NCI-H2196 treated with DMSO at 0.1 percent for 48 hours (cell line): ENCODE measurements around the gene INPP5K.
"Not testable (repeated sequence)": the region's sequence is repeated elsewhere in the genome, so short reads cannot be mapped to it uniquely, and the experiment has no call there.

ENCODE experiments used
- DNase-seq: peaks from one replicate; lab custom pipeline; 2025; ENCODE audit not compliant: unreplicated experiment; lab: John Stamatoyannopoulos, UW

INPP5K gene

GRCh38 chr17:1548032-1548431 is 31.6 kb upstream of the INPP5K start:
- DNase-seq, result no peak

GRCh38 chr17:1546292-1546922 is 30.0 kb upstream of the INPP5K start:
- no peak for DNase-seq

GRCh38 chr17:1545618-1546017 is 29.2 kb upstream of the INPP5K start:
- no peak for DNase-seq

- no peak for DNase-seq
Measured at GRCh38 chr17:1542316-1542715, 25.9 kb upstream of the INPP5K start.

- DNase-seq, result no peak
Measured at GRCh38 chr17:1541367-1541904, 25.0 kb upstream of the INPP5K start.

GRCh38 chr17:1539811-1540210 is 23.4 kb upstream of the INPP5K start:
- no peak for DNase-seq

- no peak for DNase-seq
Measured at GRCh38 chr17:1535737-1536136, 19.3 kb upstream of the INPP5K start.

- DNase-seq, result no peak
Measured at GRCh38 chr17:1533661-1534325, 17.4 kb upstream of the INPP5K start.

- no peak for DNase-seq
Measured at GRCh38 chr17:1532836-1533602, 16.6 kb upstream of the INPP5K start.

- DNase-seq, result no peak
Measured at GRCh38 chr17:1529863-1530262, 13.5 kb upstream of the INPP5K start.

- not testable (repeated sequence) for DNase-seq
Measured at GRCh38 chr17:1526876-1527275, 10.5 kb upstream of the INPP5K start.

GRCh38 chr17:1522626-1523025 is 6.2 kb upstream of the INPP5K start:
- no peak for DNase-seq

- DNase-seq, result no peak
Measured at GRCh38 chr17:1521086-1521640, 4.8 kb upstream of the INPP5K start.

- DNase-seq, result no peak
Measured at GRCh38 chr17:1519678-1520077, 3.3 kb upstream of the INPP5K start.

GRCh38 chr17:1518410-1518809 is 2.0 kb upstream of the INPP5K start:
- no peak for DNase-seq

- no peak for DNase-seq
Measured at GRCh38 chr17:1515640-1516387, 598 bp downstream of the INPP5K start.

- DNase-seq, result no peak
Measured at GRCh38 chr17:1512351-1512750, 4.1 kb downstream of the INPP5K start.

GRCh38 chr17:1511756-1512321 is 4.6 kb downstream of the INPP5K start:
- DNase-seq, result no peak

GRCh38 chr17:1511290-1511689 is 5.1 kb downstream of the INPP5K start:
- DNase-seq, result no peak

GRCh38 chr17:1509290-1509881 is 7.0 kb downstream of the INPP5K start:
- no peak for DNase-seq
